BE2C (cell line): ENCODE measurements around the gene ANKRD34B.

ENCODE experiments used
- DNase-seq: peaks from one replicate; pipeline ENCODE4 v3.0.0-alpha.2; 2020
- H3K27me3 ChIP-seq: fragments of 250-450 bp; sonication (Bioruptor Pico); 2 replicates; pipeline ENCODE4 v1.5.1; 2020; ENCODE audit warnings: mild to moderate bottlenecking
- H3K36me3 ChIP-seq: fragments of 250-450 bp; sonication (Bioruptor Pico); 2 replicates; pipeline ENCODE4 v1.5.1; 2020; ENCODE audit warnings: mild to moderate bottlenecking
- H3K4me1 ChIP-seq: fragments of 250-450 bp; sonication (Bioruptor Pico); 2 replicates; pipeline ENCODE4 v1.5.1; 2020
- H3K4me3 ChIP-seq: 2 replicates; pipeline ENCODE4 v1.5.1; 2011; ENCODE audit warnings: low read depth, low read length
- H3K9me3 ChIP-seq: fragments of 250-450 bp; sonication (Bioruptor Pico); 2 replicates; pipeline ENCODE4 v1.5.1; 2020
- CTCF ChIP-seq: IDR thresholded peaks from 2 replicates; pipeline ENCODE4 v1.5.1; 2012; ENCODE audit warnings: mild to moderate bottlenecking, low read depth, low read length

ANKRD34B gene

GRCh38 chr5:80565330-80565729 is 4.8 kb downstream of the ANKRD34B start:
- TF ChIP-seq CTCF, result no peak
- no peak for DNase-seq

GRCh38 chr5:80559244-80559643 is 10.8 kb downstream of the ANKRD34B start:
- Histone ChIP-seq H3K4me3 (no peak overlapping the region), H3K9me3 (no peaks in the 10 kb centered on the region), H3K4me1 (no peaks in the 10 kb centered on the region), H3K36me3 (no peaks in the 10 kb centered on the region), H3K27me3 (peaks cover 51% of the 10 kb centered on the region)
- no peak for TF ChIP-seq CTCF
- DNase-seq, result no peak

More at GRCh38 chr5:80565330-80565729, 4.8 kb downstream of the ANKRD34B start:
- no peaks in the 10 kb centered on the region for H3K36me3 ChIP-seq
- H3K4me1 ChIP-seq, result no peaks in the 10 kb centered on the region
- no peaks in the 10 kb centered on the region for H3K9me3 ChIP-seq
- H3K4me3 ChIP-seq, result no peak overlapping the region
- peaks cover 64% of the 10 kb centered on the region for H3K27me3 ChIP-seq

- Histone ChIP-seq H3K36me3 (no peaks in the 10 kb centered on the region), H3K9me3 (no peaks in the 10 kb centered on the region), H3K4me1 (no peaks in the 10 kb centered on the region), H3K4me3 (no peak overlapping the region), H3K27me3 (peaks cover 26% of the 10 kb centered on the region)
- no peak for DNase-seq
- no peak for TF ChIP-seq CTCF
Observed at GRCh38 chr5:80555099-80555498, 15.0 kb downstream of the ANKRD34B start.

- no peak overlapping the region for H3K4me3 ChIP-seq
- H3K27me3 ChIP-seq, result peaks cover 27% of the 10 kb centered on the region
- no peaks in the 10 kb centered on the region for H3K4me1 ChIP-seq
- TF ChIP-seq CTCF, result no peak
- no peaks in the 10 kb centered on the region for H3K36me3 ChIP-seq
- no peaks in the 10 kb centered on the region for H3K9me3 ChIP-seq
- DNase-seq, result no peak
Observed at GRCh38 chr5:80554646-80555045, 15.4 kb downstream of the ANKRD34B start.

GRCh38 chr5:80541392-80541791 is 28.7 kb downstream of the ANKRD34B start:
- no peak overlapping the region for H3K4me3 ChIP-seq
- H3K27me3 ChIP-seq, result no peaks in the 10 kb centered on the region
- H3K4me1 ChIP-seq, result peaks cover 3% of the 10 kb centered on the region
- TF ChIP-seq CTCF, result no peak
- no peaks in the 10 kb centered on the region for H3K9me3 ChIP-seq
- DNase-seq, result no peak
- no peaks in the 10 kb centered on the region for H3K36me3 ChIP-seq

GRCh38 chr5:80540691-80541090 is 29.4 kb downstream of the ANKRD34B start:
- Histone ChIP-seq H3K36me3 (no peaks in the 10 kb centered on the region), H3K27me3 (no peaks in the 10 kb centered on the region), H3K4me3 (no peak overlapping the region), H3K4me1 (peaks cover 4% of the 10 kb centered on the region), H3K9me3 (no peaks in the 10 kb centered on the region)
- TF ChIP-seq CTCF, result no peak
- no peak for DNase-seq
